Large intestine (tissue), 3 donors: ENCODE data around the gene C3orf38. TPM values are rescaled to one million over a fixed set of nuclear protein-coding genes. Genes with fewer than 3 reads are reported as not detected.

Source experiments
- DNase-seq, 2 donors: peaks; one replicate each; pipeline versions ENCODE4 v3.0.0 to v3.0.0-alpha.2; 2013
- H3K27ac ChIP-seq: one replicate; pipeline ENCODE4 v1.5.1; 2013; ENCODE audit warnings: low read length
- H3K27me3 ChIP-seq: 2 replicates; pipeline ENCODE4 v1.6.1; 2013; ENCODE audit warnings: low read length; ENCODE audit not compliant: control insufficient read depth, insufficient read depth
- H3K36me3 ChIP-seq: 2 replicates; pipeline ENCODE4 v1.6.1; 2013; ENCODE audit warnings: low read length; ENCODE audit not compliant: control insufficient read depth, insufficient read depth
- H3K4me1 ChIP-seq: one replicate; pipeline ENCODE4 v1.6.1; 2013; ENCODE audit warnings: low read length; ENCODE audit not compliant: control insufficient read depth, insufficient read depth
- H3K4me3 ChIP-seq: one replicate; pipeline ENCODE4 v1.5.1; 2013; ENCODE audit warnings: low read length
- H3K9me3 ChIP-seq: one replicate; pipeline ENCODE4 v1.6.1; 2013; ENCODE audit warnings: mild to moderate bottlenecking, low read depth, low read length, moderate library complexity; ENCODE audit not compliant: control insufficient read depth
- WGBS: methylation state at CpG from one replicate; pipeline ENCODE4 v1.1.5; 2013; ENCODE audit warnings: low lambda C conversion rate; ENCODE audit not compliant: insufficient coverage; 5-methylcytosine and 5-hydroxymethylcytosine counted together
- polyA plus RNA-seq: library from polyadenylated mRNA; unstranded; fragments of 120-200 nt; gene quantifications from one replicate; pipeline ENCODE4 v1.2.1, GENCODE V29; 2013

Gene C3orf38
- polyA plus RNA-seq, 1 donor, result 18.1 TPM

GRCh38 chr3:88131695-88132094 lies 18.1 kb upstream of the C3orf38 start:
- no peak for DNase-seq
- Histone ChIP-seq H3K4me3 (no peak overlapping the region), H3K27ac (no peak overlapping the region), H3K27me3 (no peaks in the 10 kb centered on the region), H3K4me1 (no peaks in the 10 kb centered on the region), H3K36me3 (peaks cover 9% of the 10 kb centered on the region), H3K9me3 (no peaks in the 10 kb centered on the region)
- 75% methylated on average over 1 of the region's 1 CpG for WGBS

GRCh38 chr3:88132894-88133293 lies 16.9 kb upstream of the C3orf38 start:
- Histone ChIP-seq H3K4me1 (no peaks in the 10 kb centered on the region), H3K27me3 (no peaks in the 10 kb centered on the region), H3K36me3 (peaks cover 12% of the 10 kb centered on the region), H3K9me3 (no peaks in the 10 kb centered on the region), H3K4me3 (no peak overlapping the region), H3K27ac (no peak overlapping the region)
- no CpG with 5 or more reads among the region's 1 CpG for WGBS
- DNase-seq, result no peak

GRCh38 chr3:88133711-88134263 lies 16.0 kb upstream of the C3orf38 start:
- Histone ChIP-seq H3K9me3 (no peaks in the 10 kb centered on the region), H3K4me1 (no peaks in the 10 kb centered on the region), H3K27me3 (no peaks in the 10 kb centered on the region), H3K36me3 (peaks cover 12% of the 10 kb centered on the region), H3K27ac (no peak overlapping the region), H3K4me3 (no peak overlapping the region)
- no CpG with 5 or more reads among the region's 1 CpG for WGBS
- DNase-seq, result no peak

GRCh38 chr3:88137836-88138235 lies 11.9 kb upstream of the C3orf38 start:
- H3K9me3 ChIP-seq, result no peaks in the 10 kb centered on the region
- no peaks in the 10 kb centered on the region for H3K27me3 ChIP-seq
- no peaks in the 10 kb centered on the region for H3K4me1 ChIP-seq
- H3K4me3 ChIP-seq, result no peak overlapping the region
- WGBS, result no CpG with 5 or more reads among the region's 1 CpG
- DNase-seq, result no peak
- H3K36me3 ChIP-seq, result peaks cover 22% of the 10 kb centered on the region
- H3K27ac ChIP-seq, result no peak overlapping the region

GRCh38 chr3:88141458-88142083 lies 8.2 kb upstream of the C3orf38 start:
- Histone ChIP-seq H3K27me3 (no peaks in the 10 kb centered on the region), H3K9me3 (no peaks in the 10 kb centered on the region), H3K27ac (no peak overlapping the region), H3K4me3 (no peak overlapping the region), H3K4me1 (no peaks in the 10 kb centered on the region), H3K36me3 (peaks cover 19% of the 10 kb centered on the region)
- DNase-seq, result no peak
- WGBS, result 100% methylated on average over 1 of the region's 4 CpGs

GRCh38 chr3:88142094-88142624 lies 7.6 kb upstream of the C3orf38 start:
- no peaks in the 10 kb centered on the region for H3K4me1 ChIP-seq
- DNase-seq, result no peak
- peaks cover 19% of the 10 kb centered on the region for H3K36me3 ChIP-seq
- 57% methylated on average over 2 of the region's 3 CpGs for WGBS
- no peak overlapping the region for H3K27ac ChIP-seq
- no peak overlapping the region for H3K4me3 ChIP-seq
- H3K9me3 ChIP-seq, result no peaks in the 10 kb centered on the region
- H3K27me3 ChIP-seq, result no peaks in the 10 kb centered on the region

- no peaks in the 10 kb centered on the region for H3K36me3 ChIP-seq
- DNase-seq, result no peak
- H3K4me3 ChIP-seq, result no peak overlapping the region
- no peaks in the 10 kb centered on the region for H3K9me3 ChIP-seq
- H3K27me3 ChIP-seq, result no peaks in the 10 kb centered on the region
- no peak overlapping the region for H3K27ac ChIP-seq
- peaks cover 3% of the 10 kb centered on the region for H3K4me1 ChIP-seq
Observed at GRCh38 chr3:88147261-88147660, 2.5 kb upstream of the C3orf38 start.

- Histone ChIP-seq H3K4me3 (peak overlapping the region; percentile 91), H3K27me3 (no peaks in the 10 kb centered on the region), H3K36me3 (peaks cover 6% of the 10 kb centered on the region), H3K9me3 (no peaks in the 10 kb centered on the region), H3K4me1 (peaks cover 3% of the 10 kb centered on the region), H3K27ac (no peak overlapping the region)
- no CpG with 5 or more reads among the region's 17 CpGs for WGBS
- DNase-seq, result no peak
Observed at GRCh38 chr3:88148651-88149050, 1.1 kb upstream of the C3orf38 start.

- H3K9me3 ChIP-seq, result no peaks in the 10 kb centered on the region
- H3K27ac ChIP-seq, result peak overlapping the region; percentile 31
- no peak for DNase-seq
- H3K4me3 ChIP-seq, result peak overlapping the region; percentile 91
- no peaks in the 10 kb centered on the region for H3K27me3 ChIP-seq
- H3K36me3 ChIP-seq, result peaks cover 7% of the 10 kb centered on the region
- WGBS, result no CpG with 5 or more reads among the region's 16 CpGs
- H3K4me1 ChIP-seq, result peaks cover 3% of the 10 kb centered on the region
Observed at GRCh38 chr3:88149101-88149508, 654 bp upstream of the C3orf38 start.

GRCh38 chr3:88150371-88150770 lies 612 bp downstream of the C3orf38 start:
- DNase-seq, result no peak
- no peaks in the 10 kb centered on the region for H3K27me3 ChIP-seq
- H3K36me3 ChIP-seq, result peaks cover 13% of the 10 kb centered on the region
- H3K4me3 ChIP-seq, result peak overlapping the region; percentile 91
- H3K4me1 ChIP-seq, result peaks cover 3% of the 10 kb centered on the region
- H3K9me3 ChIP-seq, result no peaks in the 10 kb centered on the region
- 0% methylated on average over 2 of the region's 8 CpGs for WGBS
- peak overlapping the region; percentile 94 for H3K27ac ChIP-seq

- Histone ChIP-seq H3K27me3 (no peaks in the 10 kb centered on the region), H3K36me3 (peaks cover 14% of the 10 kb centered on the region), H3K27ac (peak overlapping the region; percentile 94), H3K4me3 (peak overlapping the region; percentile 91), H3K4me1 (peaks cover 3% of the 10 kb centered on the region), H3K9me3 (no peaks in the 10 kb centered on the region)
- 3% methylated on average over 4 of the region's 6 CpGs for WGBS
- no peak for DNase-seq
Observed at GRCh38 chr3:88150806-88151205, 1.0 kb downstream of the C3orf38 start.
